NCI-H128 (cell line): ENCODE data around the gene UBE3B.

ENCODE experiments used
- DNase-seq: peaks from one replicate; lab custom pipeline; 2025; ENCODE audit not compliant: unreplicated experiment; lab: John Stamatoyannopoulos, UW

UBE3B gene

GRCh38 chr12:109549613-109550270, 72.3 kb downstream of the UBE3B start:
- DNase-seq, result no peak

DNA sequence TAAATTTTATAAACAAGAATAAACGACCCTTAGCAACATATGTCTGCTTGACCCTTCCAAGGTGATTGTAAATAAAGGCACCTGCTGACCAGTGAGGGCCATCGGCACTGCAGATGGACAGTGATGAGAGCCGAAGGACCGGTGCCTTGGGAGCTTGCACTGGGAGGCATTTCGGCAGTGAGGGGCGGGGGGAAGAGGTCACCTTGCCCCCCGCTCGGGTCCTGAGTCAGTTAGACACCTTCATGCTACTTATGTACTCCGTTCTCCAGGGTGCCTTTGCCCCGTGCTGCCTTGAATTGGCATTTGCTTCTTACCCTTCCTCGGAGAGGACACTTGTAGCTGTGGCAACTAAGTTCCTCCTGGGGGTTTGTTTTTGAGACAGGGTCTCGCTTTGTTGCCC, 72.8 kb downstream of the UBE3B start:
- DNase-seq, result no peak

DNA sequence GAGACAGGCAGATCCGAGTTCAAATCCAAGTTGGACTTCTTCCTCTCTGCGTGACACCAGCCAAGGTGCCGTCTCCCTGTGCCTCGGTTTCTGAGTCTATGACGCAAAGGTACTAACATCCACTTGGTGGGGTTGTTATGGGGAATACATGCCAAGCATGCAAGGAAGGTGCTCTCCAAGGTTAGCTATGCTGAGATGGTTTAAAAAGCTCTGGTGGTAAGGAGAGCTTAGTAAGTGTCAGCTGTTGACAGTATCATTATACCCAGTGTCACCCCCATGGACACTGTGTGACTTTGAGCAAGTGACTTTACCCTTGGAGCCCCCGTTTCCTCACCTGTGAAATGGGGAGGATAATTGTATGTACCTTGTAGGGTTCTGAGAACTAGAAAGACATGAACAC, 73.7 kb downstream of the UBE3B start:
- DNase-seq, result no peak

- DNase-seq, result no peak
Observed at GRCh38 chr12:109552971-109553370, 75.5 kb downstream of the UBE3B start.

DNA sequence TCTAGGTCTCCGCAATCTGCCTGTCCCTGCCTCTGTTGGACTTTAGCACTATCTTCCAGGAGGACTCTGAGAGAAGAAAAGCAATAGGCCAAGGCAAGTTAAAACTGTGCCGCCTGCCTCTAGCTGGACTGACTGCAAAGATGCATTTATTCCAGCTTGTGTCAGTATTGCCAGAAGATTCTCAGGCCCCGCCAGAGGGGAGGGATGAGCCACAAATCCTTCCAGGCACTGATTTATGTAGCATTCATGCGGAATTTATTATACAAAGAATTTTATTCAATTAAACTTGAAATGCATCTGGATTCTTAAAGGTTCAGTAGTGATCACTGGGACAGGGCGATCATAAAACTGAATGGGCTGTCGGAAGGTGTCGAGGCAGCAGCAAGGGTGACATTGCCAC, 76.0 kb downstream of the UBE3B start:
- no peak for DNase-seq

- DNase-seq, result no peak
Observed at GRCh38 chr12:109553906-109554500, 76.6 kb downstream of the UBE3B start.

DNA sequence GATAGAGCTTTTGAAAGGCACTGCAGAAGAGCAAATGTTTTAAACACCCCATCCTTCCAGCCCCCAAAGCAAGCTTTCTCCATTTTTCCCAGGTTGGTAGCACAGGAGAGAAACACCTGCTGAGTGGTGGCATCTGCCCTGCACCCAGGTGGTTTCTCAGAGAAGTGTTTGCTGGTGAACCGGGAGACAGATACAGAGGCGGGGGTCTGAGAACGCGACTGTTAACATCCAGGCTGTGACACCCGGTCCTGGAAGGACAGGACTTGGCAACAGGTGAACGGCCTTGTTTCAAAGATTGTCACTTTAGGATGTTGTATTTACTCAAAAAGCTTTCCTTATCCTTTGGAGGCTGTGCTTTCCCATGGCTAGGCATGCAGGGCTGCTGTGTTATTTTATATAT, 77.3 kb downstream of the UBE3B start:
- DNase-seq, result no peak

- no peak for DNase-seq
Observed at GRCh38 chr12:109555431-109556315, 78.2 kb downstream of the UBE3B start.

- DNase-seq, result no peak
Observed at GRCh38 chr12:109557200-109557599, 79.8 kb downstream of the UBE3B start.

- DNase-seq, result no peak
Observed at GRCh38 chr12:109557805-109558204, 80.4 kb downstream of the UBE3B start.

DNA sequence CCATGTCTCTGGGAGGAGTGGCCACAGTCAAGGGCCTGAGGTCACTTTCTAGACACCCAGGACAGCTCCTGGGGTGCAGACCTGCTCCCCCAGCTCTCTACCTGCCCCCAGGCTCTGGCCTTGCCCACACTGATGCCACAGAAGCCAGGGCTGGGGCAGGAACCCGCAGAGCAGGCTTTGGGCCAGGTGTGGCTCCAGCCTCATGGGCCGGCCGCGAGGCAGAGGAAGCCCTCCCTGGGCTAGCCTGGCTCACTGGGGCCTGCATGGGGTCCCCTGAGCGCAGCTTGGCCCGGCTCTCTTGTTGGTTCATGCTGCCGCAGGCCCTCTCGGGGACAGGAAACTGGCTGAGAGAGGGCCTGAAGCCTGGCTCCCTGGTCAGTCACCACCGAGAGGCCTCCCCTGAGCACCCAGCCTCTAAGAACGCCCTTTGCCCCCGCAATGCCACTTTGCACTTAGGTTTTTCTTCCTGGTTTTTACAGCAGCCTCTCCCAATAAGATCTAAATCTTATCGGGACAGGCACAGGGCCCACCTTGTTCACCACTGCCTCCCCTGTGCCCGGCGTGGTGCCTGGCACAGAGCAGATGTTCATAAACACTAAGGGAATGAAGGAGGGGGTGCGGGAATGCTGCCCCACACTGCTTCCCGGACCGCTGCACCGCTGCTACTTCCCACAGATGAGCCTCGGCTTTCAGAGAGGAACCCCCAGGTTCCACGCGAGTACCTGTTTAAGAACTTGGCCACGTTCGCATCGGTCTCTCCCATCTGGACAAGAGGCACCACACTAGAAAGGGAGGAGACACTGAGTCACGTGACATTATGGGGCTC, 81.2 kb downstream of the UBE3B start:
- no peak for DNase-seq

- no peak for DNase-seq
Observed at GRCh38 chr12:109559200-109559505, 81.7 kb downstream of the UBE3B start.

DNA sequence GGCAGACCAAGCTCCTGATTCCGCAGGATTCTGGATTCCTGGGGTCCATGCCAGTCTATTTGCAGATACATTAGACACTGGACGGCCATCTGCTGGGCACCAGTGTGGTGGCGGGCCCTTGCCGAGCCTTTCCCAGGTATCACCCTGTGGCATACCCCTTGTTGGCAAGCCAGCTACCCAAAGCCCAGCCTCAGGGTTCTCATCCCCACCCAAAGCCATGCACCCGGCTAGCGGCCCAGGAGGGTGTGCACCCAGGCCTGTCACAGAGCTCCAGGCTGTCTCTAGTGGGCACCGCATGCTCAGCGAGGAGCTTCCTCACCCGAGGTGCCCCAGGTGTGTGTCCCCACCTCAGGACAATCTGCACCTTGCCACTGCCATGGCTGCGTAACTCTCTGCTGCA, 82.2 kb downstream of the UBE3B start:
- no peak for DNase-seq

DNA sequence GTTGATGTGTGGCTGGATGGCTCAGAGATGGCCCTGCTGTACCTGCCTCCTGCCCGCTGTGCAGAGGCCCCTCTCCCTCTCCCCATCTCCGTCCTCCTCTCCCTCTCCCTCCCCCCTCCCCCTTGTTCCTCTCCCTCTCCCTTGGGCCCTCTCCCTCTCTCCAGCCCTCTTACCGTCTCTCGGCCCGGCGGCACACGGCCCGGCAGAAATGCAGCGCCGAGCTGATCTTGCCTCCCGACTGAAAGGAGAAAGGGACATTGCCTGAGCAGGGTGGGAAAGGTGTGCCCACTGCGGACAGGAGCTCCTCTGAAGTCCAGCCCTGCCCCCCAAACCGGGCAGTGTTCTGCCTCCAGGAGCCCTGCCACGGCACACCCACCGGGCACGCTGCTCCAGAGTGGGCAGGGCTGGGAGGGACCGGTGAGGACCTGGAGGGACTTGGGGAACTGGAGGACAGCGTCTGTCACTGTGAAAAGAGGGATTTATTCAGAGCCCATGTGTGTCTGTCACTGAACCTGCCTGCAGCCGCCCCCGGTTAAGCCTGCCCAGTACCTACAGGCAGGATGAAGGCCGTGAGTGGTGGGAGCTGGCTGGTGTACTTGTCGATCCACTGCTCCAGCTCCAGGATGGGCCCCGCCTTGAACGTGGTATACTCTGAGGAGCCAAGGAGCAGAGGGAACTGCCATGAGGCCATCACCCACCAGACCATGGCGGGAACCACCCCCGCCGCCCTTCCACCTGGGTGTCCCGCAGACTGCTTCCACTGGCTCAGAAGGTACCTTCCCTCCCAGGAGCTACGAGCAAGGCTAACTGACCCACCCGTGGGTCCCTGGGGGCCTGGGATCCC, 83.7 kb downstream of the UBE3B start:
- no peak for DNase-seq

- no peak for DNase-seq
Observed at GRCh38 chr12:109561711-109562030, 84.2 kb downstream of the UBE3B start.

- no peak for DNase-seq
Observed at GRCh38 chr12:109562871-109563270, 85.4 kb downstream of the UBE3B start.

GRCh38 chr12:109563291-109564284, 86.2 kb downstream of the UBE3B start:
- no peak for DNase-seq

DNA sequence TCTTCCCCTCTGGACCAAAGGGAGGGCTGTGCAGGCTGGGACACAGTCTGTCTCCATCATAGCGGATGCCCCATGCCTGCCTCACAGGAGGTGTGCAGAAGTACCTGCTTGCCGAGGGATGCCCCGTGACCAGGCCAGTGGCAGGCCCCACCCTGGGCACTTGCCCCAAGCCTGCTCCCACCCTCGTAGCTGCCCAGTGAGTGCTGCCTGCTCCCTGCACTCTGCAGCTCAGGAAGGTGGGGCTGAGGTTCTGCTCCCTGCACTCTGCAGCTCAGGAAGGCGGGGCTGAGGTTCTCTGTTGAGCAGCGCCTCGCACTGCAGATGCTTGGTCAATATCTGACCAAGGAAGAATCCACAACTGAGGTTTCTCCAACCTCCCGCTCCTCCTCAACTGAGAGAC, 89.0 kb downstream of the UBE3B start:
- no peak for DNase-seq

DNA sequence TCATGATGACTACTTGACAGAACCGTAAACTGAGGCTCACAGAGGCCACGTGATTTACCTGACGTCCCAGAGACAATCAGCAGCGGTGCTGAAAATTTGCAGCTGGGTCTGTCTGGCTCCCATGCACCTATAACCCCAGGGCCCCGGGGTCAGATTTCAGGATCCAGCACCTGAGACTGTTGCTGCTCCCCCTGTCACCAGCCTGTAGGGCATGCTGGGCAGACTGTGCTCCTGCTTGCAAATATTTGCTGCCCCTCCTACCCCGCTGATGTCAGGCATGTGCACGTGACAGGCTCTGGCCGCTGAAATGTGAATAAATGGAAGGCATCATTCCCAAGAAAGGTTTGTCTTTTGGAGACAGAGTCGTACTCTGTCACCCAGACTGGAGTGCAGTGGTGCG, 89.9 kb downstream of the UBE3B start:
- no peak for DNase-seq

DNA sequence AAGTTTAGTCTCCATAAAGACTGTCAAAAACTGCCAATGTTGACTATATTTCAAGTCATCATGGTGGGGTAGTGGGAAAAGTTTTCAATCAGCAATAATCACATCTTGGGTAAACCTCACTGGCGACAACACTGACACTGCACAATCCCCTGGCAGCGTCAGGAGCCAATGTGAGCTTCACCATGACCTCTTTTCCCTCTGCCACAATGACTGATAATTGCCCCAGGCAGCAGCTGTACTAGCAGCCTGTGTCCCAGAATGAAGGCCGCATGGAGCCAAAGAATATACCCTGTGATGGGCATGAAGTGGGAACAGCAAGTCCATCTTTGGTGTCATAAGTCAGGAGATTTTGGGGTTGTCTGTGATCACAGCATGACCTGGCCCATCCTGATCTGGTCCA, 90.5 kb downstream of the UBE3B start:
- DNase-seq, result no peak
